ENCODE results near the gene HDDC3.
A peak's percentile ranks its signal among the peaks of the same experiment; 100 is the strongest.

The HDDC3 gene

DNA sequence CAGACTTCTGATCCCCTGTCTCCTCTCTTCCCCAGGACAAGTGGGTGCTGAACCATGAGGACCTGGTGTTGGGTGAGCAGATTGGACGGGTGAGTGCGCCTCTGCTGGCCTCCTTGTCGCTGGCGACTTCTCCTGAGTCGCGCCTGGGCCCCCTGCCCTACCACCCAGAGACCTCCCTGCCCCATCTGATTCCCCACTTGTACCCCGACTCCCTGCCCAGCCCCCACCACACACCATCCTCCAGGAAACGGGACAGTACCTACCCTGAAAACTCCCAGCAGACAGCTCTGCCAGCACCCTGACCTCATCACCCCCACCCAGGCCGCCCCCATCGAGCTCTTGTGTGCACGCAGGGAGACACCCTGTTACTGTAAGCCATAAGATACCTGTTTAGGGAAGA is 40.3 kb downstream of the HDDC3 start:
- TF ChIP-seq, protein P1, sequence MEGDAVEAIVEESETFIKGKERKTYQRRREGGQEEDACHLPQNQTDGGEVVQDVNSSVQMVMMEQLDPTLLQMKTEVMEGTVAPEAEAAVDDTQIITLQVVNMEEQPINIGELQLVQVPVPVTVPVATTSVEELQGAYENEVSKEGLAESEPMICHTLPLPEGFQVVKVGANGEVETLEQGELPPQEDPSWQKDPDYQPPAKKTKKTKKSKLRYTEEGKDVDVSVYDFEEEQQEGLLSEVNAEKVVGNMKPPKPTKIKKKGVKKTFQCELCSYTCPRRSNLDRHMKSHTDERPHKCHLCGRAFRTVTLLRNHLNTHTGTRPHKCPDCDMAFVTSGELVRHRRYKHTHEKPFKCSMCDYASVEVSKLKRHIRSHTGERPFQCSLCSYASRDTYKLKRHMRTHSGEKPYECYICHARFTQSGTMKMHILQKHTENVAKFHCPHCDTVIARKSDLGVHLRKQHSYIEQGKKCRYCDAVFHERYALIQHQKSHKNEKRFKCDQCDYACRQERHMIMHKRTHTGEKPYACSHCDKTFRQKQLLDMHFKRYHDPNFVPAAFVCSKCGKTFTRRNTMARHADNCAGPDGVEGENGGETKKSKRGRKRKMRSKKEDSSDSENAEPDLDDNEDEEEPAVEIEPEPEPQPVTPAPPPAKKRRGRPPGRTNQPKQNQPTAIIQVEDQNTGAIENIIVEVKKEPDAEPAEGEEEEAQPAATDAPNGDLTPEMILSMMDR (IDR thresholded peaks at IDR 0.05) = no peak

DNA sequence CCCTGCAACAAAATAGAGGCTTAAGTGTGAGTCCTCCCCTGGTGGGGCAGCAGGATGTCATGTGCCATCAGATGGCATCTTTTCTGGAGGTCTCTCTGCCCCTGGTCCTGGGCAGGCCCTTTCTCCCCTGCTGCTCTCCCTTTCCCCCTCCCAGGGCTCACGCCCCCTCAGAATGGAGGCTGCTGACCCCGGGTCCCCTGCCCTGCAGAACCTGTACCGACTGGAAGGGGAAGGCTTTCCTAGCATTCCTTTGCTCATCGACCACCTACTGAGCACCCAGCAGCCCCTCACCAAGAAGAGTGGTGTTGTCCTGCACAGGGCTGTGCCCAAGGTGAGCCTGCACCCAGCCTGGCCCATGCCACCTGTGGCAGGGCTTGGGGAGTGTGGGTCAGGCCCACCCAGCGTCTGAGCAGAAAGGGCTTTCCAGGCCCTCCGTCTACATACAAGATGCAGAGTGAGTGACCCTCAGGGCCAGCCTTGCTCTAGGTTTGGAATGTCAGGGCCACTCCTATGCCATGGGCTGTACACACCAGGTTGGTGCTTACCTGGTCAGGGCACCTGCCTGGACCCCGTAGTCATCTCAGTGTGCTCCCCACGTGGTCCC is 40.9 kb downstream of the HDDC3 start:
- TF ChIP-seq, protein P1 (IDR thresholded peaks at IDR 0.05) = no peak

DNA sequence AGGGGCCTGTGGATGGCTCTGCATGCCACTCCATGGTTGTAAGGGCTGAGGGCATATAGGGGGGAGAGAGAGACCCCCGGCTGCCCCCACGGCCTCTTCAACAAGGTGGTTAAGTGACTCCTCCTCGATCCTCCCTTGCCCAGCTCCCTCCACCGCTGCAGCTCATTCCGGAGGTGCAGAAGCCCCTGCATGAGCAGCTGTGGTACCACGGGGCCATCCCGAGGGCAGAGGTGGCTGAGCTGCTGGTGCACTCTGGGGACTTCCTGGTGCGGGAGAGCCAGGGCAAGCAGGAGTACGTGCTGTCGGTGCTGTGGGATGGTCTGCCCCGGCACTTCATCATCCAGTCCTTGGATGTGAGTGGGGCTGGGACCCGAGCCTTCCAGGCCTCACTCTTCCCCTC is 41.5 kb downstream of the HDDC3 start:
- TF ChIP-seq, protein P1 (IDR thresholded peaks at IDR 0.05) = no peak

DNA sequence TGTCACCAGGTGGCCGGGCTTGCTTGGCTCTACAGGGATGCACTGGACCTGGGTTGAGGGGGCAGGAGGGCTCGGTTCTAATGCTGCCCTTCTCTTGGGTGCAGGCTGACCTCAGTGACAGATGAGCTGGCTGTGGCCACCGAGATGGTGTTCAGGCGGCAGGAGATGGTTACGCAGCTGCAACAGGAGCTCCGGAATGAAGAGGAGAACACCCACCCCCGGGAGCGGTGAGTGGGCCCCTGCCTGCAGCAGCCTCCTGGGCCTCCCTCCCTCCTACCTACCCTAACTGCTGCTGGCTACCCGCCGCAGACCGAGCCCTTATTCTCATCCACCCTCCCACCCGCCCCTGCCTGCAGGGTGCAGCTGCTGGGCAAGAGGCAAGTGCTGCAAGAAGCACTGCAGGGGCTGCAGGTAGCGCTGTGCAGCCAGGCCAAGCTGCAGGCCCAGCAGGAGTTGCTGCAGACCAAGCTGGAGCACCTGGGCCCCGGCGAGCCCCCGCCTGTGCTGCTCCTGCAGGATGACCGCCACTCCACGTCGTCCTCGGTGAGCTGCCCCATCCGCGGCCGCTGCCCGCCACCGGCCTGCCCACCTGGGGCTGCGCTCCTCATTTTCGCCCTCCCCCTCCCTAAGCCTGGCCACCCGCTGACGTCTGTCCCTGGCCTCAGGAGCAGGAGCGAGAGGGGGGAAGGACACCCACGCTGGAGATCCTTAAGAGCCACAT is 42.5 kb downstream of the HDDC3 start:
- TF ChIP-seq, protein P1 (IDR thresholded peaks at IDR 0.05) = no peak

DNA sequence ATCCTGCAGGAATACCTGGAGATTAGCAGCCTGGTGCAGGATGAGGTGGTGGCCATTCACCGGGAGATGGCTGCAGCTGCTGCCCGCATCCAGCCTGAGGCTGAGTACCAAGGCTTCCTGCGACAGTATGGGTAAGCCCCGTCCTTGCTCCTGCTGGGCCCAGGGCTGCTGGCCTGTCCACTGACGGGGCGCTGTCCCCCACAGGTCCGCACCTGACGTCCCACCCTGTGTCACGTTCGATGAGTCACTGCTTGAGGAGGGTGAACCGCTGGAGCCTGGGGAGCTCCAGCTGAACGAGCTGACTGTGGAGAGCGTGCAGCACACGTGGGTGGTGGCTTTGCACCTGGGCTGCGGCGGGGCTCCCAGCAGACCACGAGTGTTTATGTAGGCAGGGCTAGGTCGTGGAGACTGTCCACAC is 43.0 kb downstream of the HDDC3 start:
- TF ChIP-seq, protein P1 (IDR thresholded peaks at IDR 0.05) = no peak

DNA sequence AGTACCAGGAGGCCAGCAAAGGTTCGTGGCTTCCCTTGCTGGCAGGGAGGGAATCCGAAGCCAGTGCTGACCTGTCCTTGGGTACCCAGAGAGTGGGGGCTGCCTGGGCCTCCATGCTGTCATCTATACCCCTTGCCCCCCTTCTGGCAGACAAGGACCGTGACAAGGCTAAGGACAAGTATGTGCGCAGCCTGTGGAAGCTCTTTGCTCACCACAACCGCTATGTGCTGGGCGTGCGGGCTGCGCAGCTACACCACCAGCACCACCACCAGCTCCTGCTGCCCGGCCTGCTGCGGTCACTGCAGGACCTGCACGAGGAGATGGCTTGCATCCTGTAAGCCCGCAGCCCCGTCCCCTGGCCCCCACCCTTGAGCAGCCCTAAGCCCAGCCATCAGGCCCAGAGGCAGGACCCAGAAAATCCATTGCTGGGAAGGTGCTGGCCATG is 45.3 kb downstream of the HDDC3 start:
- TF ChIP-seq, protein P1 (IDR thresholded peaks at IDR 0.05) = no peak

DNA sequence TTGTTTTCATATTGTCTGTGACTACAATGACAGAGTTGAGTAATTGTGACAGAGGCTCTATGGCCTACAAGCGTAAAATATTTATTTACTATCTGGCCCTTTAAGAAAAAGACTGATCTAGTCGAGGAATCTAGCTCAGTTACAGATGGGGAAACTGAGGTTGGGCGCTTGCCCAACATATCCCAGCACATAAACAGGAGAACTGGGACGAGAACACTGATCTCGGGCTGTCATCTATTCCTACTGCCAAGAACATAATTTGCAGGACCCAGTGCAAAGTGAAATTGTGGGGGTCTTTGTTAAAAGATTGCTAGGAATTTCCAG is 46.1 kb downstream of the HDDC3 start:
- TF ChIP-seq, protein P1 (IDR thresholded peaks at IDR 0.05) = peak; percentile 42; the same call in 1 of the 2 replicates

Measured in LNCAP (cell line).